WTC11 (cell line): ENCODE data around the gene R3HDM4.

Source experiments
- ARID4B ChIP-seq: sonication (generic); formaldehyde crosslinking; IDR thresholded peaks from 2 replicates; pipeline ENCODE4 v1.8.0; 2023; ENCODE audit warnings: missing genetic modification reagents, mild to moderate bottlenecking, borderline replicate concordance
- CTCF ChIP-seq: fragments of 200-600 bp; IDR thresholded peaks from 2 replicates; pipeline ENCODE4 v1.8.0; 2022; ENCODE audit warnings: antibody characterized with exemption
- ELF4 ChIP-seq: sonication (generic); formaldehyde crosslinking; IDR thresholded peaks from 2 replicates; pipeline ENCODE4 v1.8.1; 2022; ENCODE audit warnings: low read depth, mild to moderate bottlenecking, moderate library complexity, missing genetic modification reagents
- FOXJ3 ChIP-seq: sonication (generic); formaldehyde crosslinking; IDR thresholded peaks from 2 replicates; pipeline ENCODE4 v1.9.0; 2021; ENCODE audit warnings: missing genetic modification reagents, mild to moderate bottlenecking, borderline replicate concordance
- NR1H2 ChIP-seq: sonication (generic); formaldehyde crosslinking; IDR thresholded peaks from 2 replicates; pipeline ENCODE4 v1.9.0; 2021; ENCODE audit warnings: mild to moderate bottlenecking, moderate library complexity, missing genetic modification reagents
- SMAD3 ChIP-seq: sonication (generic); formaldehyde crosslinking; IDR thresholded peaks from 2 replicates; pipeline ENCODE4 v1.8.0; 2022; ENCODE audit warnings: missing genetic modification reagents, mild to moderate bottlenecking, borderline replicate concordance
- STAT6 ChIP-seq: sonication (generic); formaldehyde crosslinking; conservative IDR thresholded peaks from 2 replicates; pipeline ENCODE4 v1.8.1; 2023; ENCODE audit warnings: mild to moderate bottlenecking, low read depth, missing genetic modification reagents, moderate library complexity
- USF1 ChIP-seq: sonication (generic); formaldehyde crosslinking; IDR thresholded peaks from 2 replicates; pipeline ENCODE4 v1.8.0; 2022; ENCODE audit warnings: mild to moderate bottlenecking, missing genetic modification reagents
- USF2 ChIP-seq: sonication (generic); formaldehyde crosslinking; IDR thresholded peaks from 2 replicates; pipeline ENCODE4 v1.8.1; 2023; ENCODE audit warnings: mild to moderate bottlenecking, missing genetic modification reagents, moderate library complexity

- no peak for TF ChIP-seq ELF4 (CRISPR knock-in tag)
- TF ChIP-seq USF1 (CRISPR knock-in tag), result no peak
- TF ChIP-seq ARID4B, result no peak
- no peak for TF ChIP-seq CTCF
- TF ChIP-seq STAT6 (CRISPR knock-in tag), result no peak
- TF ChIP-seq SMAD3, result no peak
- no peak for TF ChIP-seq USF2
- TF ChIP-seq NR1H2 (CRISPR knock-in tag), result no peak
- no peak for TF ChIP-seq FOXJ3
Observed at GRCh38 chr19:955803-956765, 43.1 kb upstream of the R3HDM4 start.
